ENCODE results near the gene LAMA2. TPM values are rescaled to one million over a fixed set of nuclear protein-coding genes. Genes with fewer than 3 reads are reported as not detected.

LAMA2 gene
- total and polyA plus RNA-seq, 7 donors = 0.46 to 131 (median 59.6) TPM

DNA sequence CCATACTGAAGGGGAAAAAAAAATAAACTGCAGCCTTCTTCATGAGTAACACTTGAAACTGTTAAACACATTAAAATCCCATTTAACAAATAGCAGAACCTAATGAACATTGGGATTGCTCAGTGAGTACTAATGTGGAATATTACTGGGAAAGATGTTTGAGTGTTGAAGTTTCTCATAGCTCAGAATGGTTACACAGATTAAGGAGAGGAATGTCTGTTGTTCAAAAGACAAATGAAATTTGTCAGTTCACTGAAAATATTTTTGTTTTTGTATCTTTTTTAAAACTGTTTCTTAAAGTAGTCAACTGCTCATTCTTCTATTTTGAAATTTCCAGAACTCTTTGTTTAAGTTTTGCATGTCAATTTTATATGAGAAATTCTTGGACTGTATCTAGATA is 374.3 kb downstream of the LAMA2 start:
- DNase-seq = no peak
- TF ChIP-seq POLR2AphosphoS5 (IDR thresholded peaks at IDR 0.05) (no peak), POLR2A (IDR thresholded peaks at IDR 0.05) (no peak), EP300 (IDR thresholded peaks at IDR 0.05) (no peak)
- TF ChIP-seq, protein P1, sequence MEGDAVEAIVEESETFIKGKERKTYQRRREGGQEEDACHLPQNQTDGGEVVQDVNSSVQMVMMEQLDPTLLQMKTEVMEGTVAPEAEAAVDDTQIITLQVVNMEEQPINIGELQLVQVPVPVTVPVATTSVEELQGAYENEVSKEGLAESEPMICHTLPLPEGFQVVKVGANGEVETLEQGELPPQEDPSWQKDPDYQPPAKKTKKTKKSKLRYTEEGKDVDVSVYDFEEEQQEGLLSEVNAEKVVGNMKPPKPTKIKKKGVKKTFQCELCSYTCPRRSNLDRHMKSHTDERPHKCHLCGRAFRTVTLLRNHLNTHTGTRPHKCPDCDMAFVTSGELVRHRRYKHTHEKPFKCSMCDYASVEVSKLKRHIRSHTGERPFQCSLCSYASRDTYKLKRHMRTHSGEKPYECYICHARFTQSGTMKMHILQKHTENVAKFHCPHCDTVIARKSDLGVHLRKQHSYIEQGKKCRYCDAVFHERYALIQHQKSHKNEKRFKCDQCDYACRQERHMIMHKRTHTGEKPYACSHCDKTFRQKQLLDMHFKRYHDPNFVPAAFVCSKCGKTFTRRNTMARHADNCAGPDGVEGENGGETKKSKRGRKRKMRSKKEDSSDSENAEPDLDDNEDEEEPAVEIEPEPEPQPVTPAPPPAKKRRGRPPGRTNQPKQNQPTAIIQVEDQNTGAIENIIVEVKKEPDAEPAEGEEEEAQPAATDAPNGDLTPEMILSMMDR (IDR thresholded peaks at IDR 0.05) = no peak
- Histone ChIP-seq H3K36me3 (no peaks in the 10 kb centered on the region), H3K9me3 (no peaks in the 10 kb centered on the region), H3K4me1 (peaks cover 0 to under 1% (median 0%) of the 10 kb centered on the region in 4 donors), H3K27ac (no peak overlapping the region), H3K4me3 (no peak overlapping the region), H3K27me3 (no peaks in the 10 kb centered on the region)
- intact Hi-C loops (cut with DNase I) = no loop called here

DNA sequence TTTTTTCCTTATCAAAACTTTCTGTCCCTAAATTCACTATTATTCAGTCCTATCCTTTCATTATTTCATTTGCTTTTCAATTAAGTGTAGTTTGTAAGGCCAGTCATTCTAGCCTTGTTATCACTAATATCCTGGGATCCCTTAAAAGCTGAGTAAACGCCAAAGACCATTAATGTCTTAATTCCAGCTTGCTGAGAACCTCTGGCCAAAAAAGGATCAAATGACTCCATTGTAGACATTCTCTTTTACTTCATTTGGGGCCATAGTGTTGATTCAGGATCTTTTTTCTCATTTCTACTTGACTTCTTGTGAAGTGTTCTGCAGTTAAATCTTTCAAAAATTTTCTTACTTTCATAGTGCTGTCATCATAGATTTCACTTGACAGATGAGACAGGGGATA is 379.7 kb downstream of the LAMA2 start:
- Histone ChIP-seq H3K9me3 (no peaks in the 10 kb centered on the region), H3K27me3 (no peaks in the 10 kb centered on the region), H3K4me1 (no peaks in the 10 kb centered on the region), H3K27ac (no peak overlapping the region), H3K4me3 (no peak overlapping the region), H3K36me3 (no peaks in the 10 kb centered on the region)
- no peak for DNase-seq
- WGBS, 2 donors = 70 to 79% methylated on average over 1 of the region's 1 CpG
- intact Hi-C loops (cut with DNase I) = no loop called here
- TF ChIP-seq, protein P1 (IDR thresholded peaks at IDR 0.05) = no peak
- TF ChIP-seq EP300 (IDR thresholded peaks at IDR 0.05) = no peak
- no peak for TF ChIP-seq POLR2A (IDR thresholded peaks at IDR 0.05)
- no peak for TF ChIP-seq POLR2AphosphoS5 (IDR thresholded peaks at IDR 0.05)

- Histone ChIP-seq H3K27me3 (no peaks in the 10 kb centered on the region), H3K4me3 (no peak overlapping the region), H3K4me1 (no peaks in the 10 kb centered on the region), H3K36me3 (no peaks in the 10 kb centered on the region), H3K27ac (no peak overlapping the region), H3K9me3 (no peaks in the 10 kb centered on the region)
- TF ChIP-seq EP300 (IDR thresholded peaks at IDR 0.05) = no peak
- TF ChIP-seq, protein P1 (IDR thresholded peaks at IDR 0.05) = no peak
- TF ChIP-seq POLR2AphosphoS5 (IDR thresholded peaks at IDR 0.05) = no peak
- no peak for TF ChIP-seq POLR2A (IDR thresholded peaks at IDR 0.05)
- DNase-seq = no peak
- intact Hi-C loops (cut with DNase I) = no loop called here
- 79 to 80% methylated on average over 8 of the region's 8 CpGs for WGBS, 2 donors
Observed at GRCh38 chr6:129263176-129263575, 380.2 kb downstream of the LAMA2 start.

DNA sequence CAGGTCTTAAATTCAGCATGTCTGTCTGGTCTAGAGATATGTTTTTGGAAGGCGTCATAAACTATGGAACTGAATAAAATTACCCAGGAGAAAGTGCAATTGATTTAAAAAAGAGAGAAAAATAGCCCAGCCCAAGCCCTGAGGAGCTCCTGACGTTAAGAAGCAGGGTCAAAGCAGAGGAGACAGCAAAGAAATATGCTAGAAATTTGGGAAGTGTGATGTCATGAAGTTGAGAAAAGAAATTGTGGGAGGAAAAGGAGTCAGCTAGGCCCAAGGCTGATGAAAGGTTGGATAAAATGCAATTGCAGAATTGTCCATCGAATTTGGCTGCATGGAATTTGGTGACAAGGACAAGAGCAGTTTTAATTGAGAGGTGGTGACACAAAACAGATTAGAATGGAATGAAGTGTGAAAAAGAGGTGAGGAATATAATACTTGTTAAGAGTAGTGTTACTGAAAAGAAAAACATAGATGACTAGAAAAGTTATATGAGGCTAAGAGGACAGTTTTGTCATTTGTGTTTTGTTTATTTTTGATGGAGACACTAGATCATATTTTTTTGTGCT is 381.6 kb downstream of the LAMA2 start:
- Histone ChIP-seq H3K4me1 (no peaks in the 10 kb centered on the region), H3K36me3 (no peaks in the 10 kb centered on the region), H3K27ac (no peak overlapping the region), H3K9me3 (no peaks in the 10 kb centered on the region), H3K4me3 (no peak overlapping the region), H3K27me3 (no peaks in the 10 kb centered on the region)
- intact Hi-C loops (cut with DNase I) = no loop called here
- no peak for TF ChIP-seq POLR2AphosphoS5 (IDR thresholded peaks at IDR 0.05)
- TF ChIP-seq, protein P1 (IDR thresholded peaks at IDR 0.05) = no peak
- TF ChIP-seq POLR2A (IDR thresholded peaks at IDR 0.05) = no peak
- no peak for TF ChIP-seq EP300 (IDR thresholded peaks at IDR 0.05)
- no peak for DNase-seq
- WGBS, 2 donors = 76 to 84% methylated on average over 3 of the region's 3 CpGs

GRCh38 chr6:129267028-129267427 is 384.1 kb downstream of the LAMA2 start:
- Histone ChIP-seq H3K27ac (no peak overlapping the region), H3K9me3 (no peaks in the 10 kb centered on the region), H3K36me3 (no peaks in the 10 kb centered on the region), H3K4me1 (no peaks in the 10 kb centered on the region), H3K4me3 (no peak overlapping the region), H3K27me3 (no peaks in the 10 kb centered on the region)
- DNase-seq = no peak
- intact Hi-C loops (cut with DNase I) = no loop called here
- TF ChIP-seq POLR2AphosphoS5 (IDR thresholded peaks at IDR 0.05) (no peak), EP300 (IDR thresholded peaks at IDR 0.05) (no peak), POLR2A (IDR thresholded peaks at IDR 0.05) (no peak)
- TF ChIP-seq, protein P1 (IDR thresholded peaks at IDR 0.05) = no peak
- WGBS, 2 donors = 86 to 88% methylated on average over 5 of the region's 5 CpGs

Measured in sigmoid colon (tissue), 7 donors.